Measurements from ENCODE around the gene RAVER1. TPM values are rescaled to one million over a fixed set of nuclear protein-coding genes. Genes with fewer than 3 reads are reported as not detected.

Gene RAVER1
- total and polyA plus RNA-seq, 9 of the 15 experiments (the other 6 are each of a cell fraction or from before 2014, with no cell fraction given): 0.06 to 113 (median 7.0) TPM

GRCh38 chr19:10269333-10270179, 63.8 kb downstream of the RAVER1 start (continued):
- TF ChIP-seq HINFP (tag; conservative IDR thresholded peaks at IDR 0.05; ENCODE audit: low read depth): no peak
- TF ChIP-seq RFX7 (CRISPR knock-in tag; IDR thresholded peaks at IDR 0.05): no peak
- no peak for TF ChIP-seq SPI1 (IDR thresholded peaks at IDR 0.05; ENCODE audit: borderline replicate concordance, low read depth, low read length)
- TF ChIP-seq HEY1 (CRISPR knock-in tag; IDR thresholded peaks at IDR 0.05; ENCODE audit: borderline replicate concordance): no peak
- no peak for TF ChIP-seq MCM2 (IDR thresholded peaks at IDR 0.05; ENCODE audit: low read depth)
- no peak for TF ChIP-seq ZNF644 (tag; IDR thresholded peaks at IDR 0.05; ENCODE audit: low read depth)
- no peak for TF ChIP-seq U2AF2 (optimal IDR thresholded peaks at IDR 0.05; ENCODE audit: low read depth, low read length)
- TF ChIP-seq OTX1 (CRISPR knock-in tag; IDR thresholded peaks at IDR 0.05): no peak
- no peak for TF ChIP-seq ZNF583 (CRISPR knock-in tag; IDR thresholded peaks at IDR 0.05)
- TF ChIP-seq ETV1 (tag; conservative IDR thresholded peaks at IDR 0.05; ENCODE audit: low read depth): no peak

All from K562 (cell line).